ENCODE results near the gene KLC4. TPM values are rescaled to one million over a fixed set of nuclear protein-coding genes. Genes with fewer than 3 reads are reported as not detected.

KLC4 gene
- total and polyA plus RNA-seq, 4 donors, result 16.1 to 36.0 (median 26.4) TPM

GRCh38 chr6:43075670-43076463, 16.4 kb downstream of the KLC4 start, which contains the start of gene PTK7:
PTK7 (plus strand) TSS chr6:43076314; CDS start chr6:43076489, 175 bp downstream.
- DNase-seq, result peak; percentile 95 to 96 (median 95)
- no peaks in the 10 kb centered on the region for H3K27me3 ChIP-seq (ENCODE audit: control insufficient read depth in 3 of 3, insufficient read depth in 3 of 3, low read length in 2 of 3)
- 4 to 7% methylated on average over 25 to 60 of the region's 60 CpGs for WGBS, 2 donors
- H3K4me3 ChIP-seq, result peak within 1 kb of the TSS; percentile 83
- H3K36me3 ChIP-seq (ENCODE audit: control insufficient read depth in 4 of 4, insufficient read depth in 4 of 4, low read length in 4 of 4), result peaks cover 3 to 12% (median 11%) of the 10 kb centered on the region in 4 donors
- peaks cover 4 to 43% (median 21%) of the 10 kb centered on the region in 5 donors for H3K4me1 ChIP-seq (ENCODE audit: control insufficient read depth in 5 of 5, insufficient read depth in 5 of 5, low read length in 5 of 5)
- ATAC-seq (ENCODE audit: insufficient read depth, low FRiP score), result peak; percentile 69
- peak within 1 kb of the TSS; percentile 50 to 77 for H3K9ac ChIP-seq (ENCODE audit: insufficient read depth in 1 of 2, low read length in 2 of 2)
- H3K9me3 ChIP-seq (ENCODE audit: control insufficient read depth in 4 of 4, insufficient read depth in 3 of 4, low read length in 3 of 4), result no peaks in the 10 kb centered on the region
- TF ChIP-seq, protein P1, sequence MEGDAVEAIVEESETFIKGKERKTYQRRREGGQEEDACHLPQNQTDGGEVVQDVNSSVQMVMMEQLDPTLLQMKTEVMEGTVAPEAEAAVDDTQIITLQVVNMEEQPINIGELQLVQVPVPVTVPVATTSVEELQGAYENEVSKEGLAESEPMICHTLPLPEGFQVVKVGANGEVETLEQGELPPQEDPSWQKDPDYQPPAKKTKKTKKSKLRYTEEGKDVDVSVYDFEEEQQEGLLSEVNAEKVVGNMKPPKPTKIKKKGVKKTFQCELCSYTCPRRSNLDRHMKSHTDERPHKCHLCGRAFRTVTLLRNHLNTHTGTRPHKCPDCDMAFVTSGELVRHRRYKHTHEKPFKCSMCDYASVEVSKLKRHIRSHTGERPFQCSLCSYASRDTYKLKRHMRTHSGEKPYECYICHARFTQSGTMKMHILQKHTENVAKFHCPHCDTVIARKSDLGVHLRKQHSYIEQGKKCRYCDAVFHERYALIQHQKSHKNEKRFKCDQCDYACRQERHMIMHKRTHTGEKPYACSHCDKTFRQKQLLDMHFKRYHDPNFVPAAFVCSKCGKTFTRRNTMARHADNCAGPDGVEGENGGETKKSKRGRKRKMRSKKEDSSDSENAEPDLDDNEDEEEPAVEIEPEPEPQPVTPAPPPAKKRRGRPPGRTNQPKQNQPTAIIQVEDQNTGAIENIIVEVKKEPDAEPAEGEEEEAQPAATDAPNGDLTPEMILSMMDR (IDR thresholded peaks at IDR 0.05; ENCODE audit: control extremely low read depth, extremely low read depth), result no peak
- peak within 1 kb of the TSS in 1 of 2 donors; percentile 78 for H3K27ac ChIP-seq (ENCODE audit: low read depth in 1 of 2, low read length in 1 of 2)

- H3K9ac ChIP-seq (ENCODE audit: insufficient read depth in 1 of 2, low read length in 2 of 2), result peak overlapping the region; percentile 26 to 77
- 0 to 1% methylated on average over 61 to 72 of the region's 72 CpGs for WGBS, 2 donors
- ATAC-seq (ENCODE audit: insufficient read depth, low FRiP score), result peak; percentile 9
- H3K36me3 ChIP-seq (ENCODE audit: control insufficient read depth in 4 of 4, insufficient read depth in 4 of 4, low read length in 4 of 4), result peaks cover 3 to 11% (median 8%) of the 10 kb centered on the region in 4 donors
- peak overlapping the region in 1 of 2 donors; percentile 78 for H3K27ac ChIP-seq (ENCODE audit: low read depth in 1 of 2, low read length in 1 of 2)
- TF ChIP-seq, protein P1 (IDR thresholded peaks at IDR 0.05; ENCODE audit: control extremely low read depth, extremely low read depth), result no peak
- H3K4me3 ChIP-seq, result peak overlapping the region; percentile 83
- no peaks in the 10 kb centered on the region for H3K9me3 ChIP-seq (ENCODE audit: control insufficient read depth in 4 of 4, insufficient read depth in 3 of 4, low read length in 3 of 4)
- peak; percentile 33 to 49 (median 45) for DNase-seq
- H3K27me3 ChIP-seq (ENCODE audit: control insufficient read depth in 3 of 3, insufficient read depth in 3 of 3, low read length in 2 of 3), result no peaks in the 10 kb centered on the region
- H3K4me1 ChIP-seq (ENCODE audit: control insufficient read depth in 5 of 5, insufficient read depth in 5 of 5, low read length in 5 of 5), result peaks cover 4 to 44% (median 21%) of the 10 kb centered on the region in 5 donors
Measured at GRCh38 chr6:43076464-43077332, 17.3 kb downstream of the KLC4 start.

DNA sequence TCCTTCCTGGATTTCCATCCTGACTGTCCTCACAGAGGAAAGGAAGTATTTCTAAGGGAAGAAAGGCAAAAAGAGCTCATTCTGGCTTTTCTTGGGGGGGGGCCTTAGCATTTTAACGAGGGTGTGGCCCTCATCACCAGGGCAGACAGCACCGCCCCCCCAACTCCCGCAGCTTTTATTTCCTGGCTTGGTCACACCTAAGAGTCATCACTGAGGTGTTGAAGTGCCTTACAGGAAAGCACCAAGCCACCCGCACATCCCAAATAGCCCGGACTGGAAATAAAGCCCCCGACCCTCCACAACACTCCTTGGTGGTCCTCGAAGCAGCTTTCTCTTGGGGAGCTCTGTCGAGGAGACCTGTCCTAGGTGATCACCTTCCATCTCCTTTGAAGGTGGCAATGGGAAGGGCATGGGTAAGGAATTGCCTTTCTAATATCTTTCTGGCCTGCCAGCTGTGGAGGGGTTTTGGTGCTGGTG, 17.9 kb downstream of the KLC4 start:
- 41 to 53% methylated on average over 8 of the region's 8 CpGs for WGBS, 2 donors
- Histone ChIP-seq H3K36me3 (ENCODE audit: control insufficient read depth in 4 of 4, insufficient read depth in 4 of 4, low read length in 4 of 4) (peaks cover 3 to 9% (median 6%) of the 10 kb centered on the region in 4 donors), H3K27ac (ENCODE audit: low read depth in 1 of 2, low read length in 1 of 2) (peak overlapping the region in 1 of 2 donors; percentile 78), H3K9ac (ENCODE audit: insufficient read depth in 1 of 2, low read length in 2 of 2) (peak overlapping the region; percentile 26 to 77), H3K27me3 (ENCODE audit: control insufficient read depth in 3 of 3, insufficient read depth in 3 of 3, low read length in 2 of 3) (no peaks in the 10 kb centered on the region), H3K9me3 (ENCODE audit: control insufficient read depth in 4 of 4, insufficient read depth in 3 of 4, low read length in 3 of 4) (no peaks in the 10 kb centered on the region), H3K4me1 (ENCODE audit: control insufficient read depth in 5 of 5, insufficient read depth in 5 of 5, low read length in 5 of 5) (peaks cover 4 to 50% (median 23%) of the 10 kb centered on the region in 5 donors), H3K4me3 (peak overlapping the region; percentile 83)
- no peak for DNase-seq
- TF ChIP-seq, protein P1 (IDR thresholded peaks at IDR 0.05; ENCODE audit: control extremely low read depth, extremely low read depth), result no peak
- ATAC-seq (ENCODE audit: insufficient read depth, low FRiP score), result no peak
